Ishikawa (cell line): ENCODE results near the gene BORCS6.

Experiments
- CEBPB ChIP-seq: IDR thresholded peaks from 2 replicates; pipeline ENCODE4 v1.6.1; 2012
- CREB1 ChIP-seq: IDR thresholded peaks from 2 replicates; pipeline ENCODE4 v1.6.1; 2012; ENCODE audit warnings: low read depth
- EP300 ChIP-seq: IDR thresholded peaks from 2 replicates; pipeline ENCODE4 v1.6.1; 2012; ENCODE audit warnings: borderline replicate concordance
- MAX ChIP-seq: IDR thresholded peaks from 2 replicates; pipeline ENCODE4 v1.6.1; 2012
- RAD21 ChIP-seq: IDR thresholded peaks from 2 replicates; pipeline ENCODE4 v1.6.1; 2012; ENCODE audit warnings: low read depth
- YY1 ChIP-seq: IDR thresholded peaks from 2 replicates; pipeline ENCODE4 v1.6.1; 2012; ENCODE audit warnings: low read depth

- no peak for TF ChIP-seq CEBPB
- TF ChIP-seq RAD21: no peak
- no peak for TF ChIP-seq YY1
- no peak for TF ChIP-seq EP300
- no peak for TF ChIP-seq CREB1
- TF ChIP-seq MAX: no peak
Observed at GRCh38 chr17:8151641-8152111, 38.3 kb downstream of the BORCS6 start.
